Keratinocyte (primary cell): ENCODE measurements around the gene ZNF467. TPM values are rescaled to one million over a fixed set of nuclear protein-coding genes. Genes with fewer than 3 reads are reported as not detected.

Source experiments
- DNase-seq: peaks from one replicate; pipeline ENCODE4 v3.0.0-alpha.2; 2011; ENCODE audit warnings: low read depth, missing footprints, low spot score
- FAIRE-seq: peaks from 2 replicates; lab custom pipeline; 2011; peaks lifted over from hg19 to GRCh38; lab: Jason Lieb, UNC
- H2AFZ ChIP-seq: 2 replicates; pipeline ENCODE4 v1.6.0; 2012; ENCODE audit warnings: low read length, control low read depth, inconsistent platforms; ENCODE audit not compliant: control insufficient read depth
- H3K27ac ChIP-seq: 2 replicates; pipeline ENCODE4 v1.5.1; 2011; ENCODE audit warnings: low read length; ENCODE audit not compliant: control insufficient read depth, insufficient read depth
- H3K27me3 ChIP-seq: 3 replicates; pipeline ENCODE4 v1.6.0; 2011; ENCODE audit warnings: low read length; ENCODE audit not compliant: control insufficient read depth, insufficient read depth; ENCODE audit errors: extremely low read depth
- H3K36me3 ChIP-seq, 2 experiments: 2 replicates in 1 of 2; 3 replicates in 1 of 2; pipeline ENCODE4 v1.5.1; 2011; ENCODE audit warnings: low read length in 2 of 2, mild to moderate bottlenecking in 1 of 2; ENCODE audit not compliant: control insufficient read depth in 2 of 2, insufficient read depth in 2 of 2; ENCODE audit errors: extremely low read depth in 1 of 2
- H3K4me1 ChIP-seq: 3 replicates; pipeline ENCODE4 v1.5.1; 2011; ENCODE audit warnings: low read length; ENCODE audit not compliant: control insufficient read depth, insufficient read depth; ENCODE audit errors: extremely low read depth
- H3K4me2 ChIP-seq: 3 replicates; pipeline ENCODE4 v1.6.0; 2011; ENCODE audit warnings: low read depth, low read length; ENCODE audit not compliant: control insufficient read depth, insufficient read depth; ENCODE audit errors: extremely low read depth
- H3K4me3 ChIP-seq, 3 experiments: fragments of 200-600 bp in 1 of 3; sonication (generic) in 1 of 3; 2 replicates in 2 of 3; 3 replicates in 1 of 3; pipeline ENCODE4 v1.5.1; 2011 to 2016; ENCODE audit warnings: low read length in 3 of 3, mild to moderate bottlenecking in 3 of 3, control low read depth in 2 of 3, inconsistent platforms in 1 of 3, low read depth in 1 of 3, mixed read lengths in 1 of 3, mixed run types in 1 of 3, moderate library complexity in 1 of 3; ENCODE audit not compliant: control insufficient read depth in 2 of 3, insufficient read depth in 2 of 3; ENCODE audit errors: extremely low read depth in 1 of 3
- H3K79me2 ChIP-seq: 2 replicates; pipeline ENCODE4 v1.6.0; 2012; ENCODE audit warnings: low read length; ENCODE audit not compliant: control insufficient read depth, insufficient read depth
- H3K9ac ChIP-seq: 3 replicates; pipeline ENCODE4 v1.6.0; 2011; ENCODE audit warnings: low read length; ENCODE audit not compliant: control insufficient read depth, insufficient read depth; ENCODE audit errors: extremely low read depth
- H3K9me1 ChIP-seq: 3 replicates; pipeline ENCODE4 v1.6.0; 2011; ENCODE audit warnings: low read length; ENCODE audit not compliant: control insufficient read depth, insufficient read depth; ENCODE audit errors: extremely low read depth
- H3K9me3 ChIP-seq: 2 replicates; pipeline ENCODE4 v1.5.1; 2012; ENCODE audit warnings: low read depth, low read length; ENCODE audit not compliant: control insufficient read depth
- H4K20me1 ChIP-seq: 3 replicates; pipeline ENCODE4 v1.6.0; 2011; ENCODE audit warnings: low read length; ENCODE audit not compliant: control insufficient read depth, insufficient read depth; ENCODE audit errors: extremely low read depth
- CTCF ChIP-seq, 3 experiments: IDR thresholded peaks in 1 of 3; conservative IDR thresholded peaks in 1 of 3; optimal IDR thresholded peaks in 1 of 3; 2 replicates in 2 of 3; 3 replicates in 1 of 3; pipeline versions ENCODE3 to v1.5.1; 2011; ENCODE audit warnings: low read length in 3 of 3, mild to moderate bottlenecking in 3 of 3, moderate library complexity in 2 of 3, control low read depth in 1 of 3, inconsistent platforms in 1 of 3; ENCODE audit not compliant: insufficient read depth in 2 of 3; ENCODE audit errors: extremely low read depth in 1 of 3
- EZH2 ChIP-seq: IDR thresholded peaks from one replicate; pipeline ENCODE4 v1.6.1; 2012; ENCODE audit warnings: inconsistent platforms, mild to moderate bottlenecking, low read length, moderate library complexity
- dilution Hi-C: fragments of 300-500 bp; cut with MboI; formaldehyde crosslinking; loops from one replicate; pipeline ENCODE4 v1.7.0; 2020; ENCODE audit warnings: low sequenced_read_pairs; ENCODE audit not compliant: extremely low pct_ligation_motif_present
- polyA plus RNA-seq, 5 experiments: library from polyadenylated mRNA; depleted of rRNA in 3 of 5; stranded (reverse) in 3 of 5; stranded (forward) in 1 of 5; unstranded in 1 of 5; fragments of >200 nt; gene quantifications; 1 replicate in 1 of 5; 2 replicates in 3 of 5; 3 replicates in 1 of 5; pipeline versions ENCODE4 v1.2.1 to v1.2.3, GENCODE V29; 2011 to 2012; ENCODE audit warnings: missing spikeins in 2 of 5, low read depth in 1 of 5, low replicate concordance in 1 of 5

The ZNF467 gene
- polyA plus RNA-seq, 1 donor (not counting 4 experiments of a cell fraction or from before 2014, with no cell fraction given) = 0.31 TPM

DNA sequence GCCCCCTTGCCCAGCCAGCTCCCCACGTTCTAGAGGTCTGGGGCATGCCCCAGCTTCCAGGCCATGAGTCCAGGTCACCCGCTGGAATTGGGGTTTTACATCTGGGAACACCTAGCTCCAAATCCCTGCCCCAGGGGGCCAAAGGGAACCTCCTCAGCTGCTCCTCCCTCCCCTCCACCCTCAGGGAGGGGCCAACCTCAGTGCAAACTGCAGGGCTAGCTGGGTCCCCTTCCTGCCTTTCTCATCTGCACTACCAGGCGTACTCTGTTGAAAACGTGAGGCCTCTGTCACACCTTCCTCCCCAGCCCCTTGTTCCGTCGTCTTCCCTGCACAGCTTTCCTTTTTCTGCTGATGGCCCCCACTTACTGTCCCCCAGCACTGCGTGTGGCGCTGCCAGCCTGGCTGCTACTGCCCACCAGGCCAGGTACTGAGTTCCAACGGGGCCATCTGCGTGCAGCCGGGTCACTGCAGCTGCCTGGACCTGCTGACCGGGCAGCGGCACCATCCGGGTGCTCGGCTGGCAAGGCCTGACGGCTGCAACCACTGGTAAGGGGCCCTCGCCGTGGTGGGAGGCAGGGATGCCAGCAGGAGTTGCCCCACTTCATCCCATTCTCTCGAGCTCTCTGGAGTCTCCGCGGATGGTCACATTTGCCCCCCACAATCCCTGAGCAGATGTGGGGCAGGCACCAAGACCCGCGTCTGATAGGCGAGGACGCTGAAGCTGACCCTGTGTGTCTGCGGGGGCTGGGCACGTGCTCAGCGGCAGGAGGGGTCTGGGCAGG lies 40.1 kb upstream of the ZNF467 start:
- dilution Hi-C loops = no loop called here
- Histone ChIP-seq H3K27ac (no peak overlapping the region), H3K79me2 (no peaks in the 10 kb centered on the region), H2AFZ (no peak overlapping the region), H3K36me3 (no peaks in the 10 kb centered on the region), H3K27me3 (no peaks in the 10 kb centered on the region), H3K9me3 (no peaks in the 10 kb centered on the region), H3K4me3 (no peak overlapping the region), H3K9ac (no peak overlapping the region), H3K4me1 (no peaks in the 10 kb centered on the region), H3K9me1 (no peaks in the 10 kb centered on the region), H4K20me1 (no peaks in the 10 kb centered on the region), H3K4me2 (no peak overlapping the region)
- no peak for DNase-seq
- TF ChIP-seq CTCF (optimal IDR thresholded peaks at IDR 0.05 in 1 of 3, IDR thresholded peaks at IDR 0.05 in 1 of 3, conservative IDR thresholded peaks at IDR 0.05 in 1 of 3; ENCODE audit: extremely low read depth in 1 of 3, insufficient read depth in 2 of 3, low read length in 3 of 3) (no peak), EZH2 (no peak)
- FAIRE-seq = no peak

DNA sequence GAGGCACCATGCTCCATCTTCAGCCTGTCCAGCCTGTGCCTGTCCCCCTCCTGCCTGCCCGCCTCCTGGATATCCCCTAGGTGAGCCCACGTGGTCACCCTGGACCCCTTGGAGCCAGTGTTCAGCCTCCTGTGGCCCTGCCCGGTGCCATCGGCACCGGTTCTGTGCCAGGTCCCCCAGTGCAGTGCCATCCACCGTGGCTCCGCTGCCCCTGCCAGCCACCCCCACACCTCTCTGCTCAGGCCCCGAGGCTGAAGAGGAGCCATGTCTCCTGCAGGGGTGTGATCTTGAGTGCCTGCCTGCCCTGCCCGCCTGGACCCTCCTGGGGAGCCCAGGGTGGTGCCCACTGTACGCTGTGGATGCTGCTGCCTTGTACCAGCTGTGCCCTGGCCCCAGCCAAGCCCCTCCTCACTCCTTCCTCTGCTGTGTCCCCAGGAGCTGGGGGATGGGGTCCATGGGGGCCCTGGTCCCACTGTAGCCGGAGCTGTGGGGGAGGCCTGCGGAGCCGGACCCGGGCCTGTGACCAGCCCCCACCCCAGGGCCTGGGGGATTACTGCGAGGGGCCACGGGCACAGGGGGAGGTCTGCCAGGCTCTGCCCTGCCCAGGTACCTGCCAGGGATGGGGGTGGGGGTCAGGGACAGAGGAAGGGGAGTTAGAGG lies 38.6 kb upstream of the ZNF467 start:
- TF ChIP-seq CTCF (optimal IDR thresholded peaks at IDR 0.05 in 1 of 3, IDR thresholded peaks at IDR 0.05 in 1 of 3, conservative IDR thresholded peaks at IDR 0.05 in 1 of 3; ENCODE audit: extremely low read depth in 1 of 3, insufficient read depth in 2 of 3, low read length in 3 of 3) (no peak), EZH2 (no peak)
- dilution Hi-C loops = no loop called here
- Histone ChIP-seq H2AFZ (no peak overlapping the region), H3K4me3 (no peak overlapping the region), H3K36me3 (no peaks in the 10 kb centered on the region), H3K4me1 (no peaks in the 10 kb centered on the region), H3K9me1 (no peaks in the 10 kb centered on the region), H4K20me1 (no peaks in the 10 kb centered on the region), H3K9ac (no peak overlapping the region), H3K4me2 (no peak overlapping the region), H3K79me2 (no peaks in the 10 kb centered on the region), H3K27ac (no peak overlapping the region), H3K9me3 (no peaks in the 10 kb centered on the region), H3K27me3 (no peaks in the 10 kb centered on the region)
- DNase-seq (no peak), FAIRE-seq (no peak)
